ENCODE measurements around the gene SHTN1. TPM values are rescaled to one million over a fixed set of nuclear protein-coding genes. Genes with fewer than 3 reads are reported as not detected.

SHTN1 gene
- total RNA-seq, 1 donor from 2014 or later: 20.2 TPM

DNA sequence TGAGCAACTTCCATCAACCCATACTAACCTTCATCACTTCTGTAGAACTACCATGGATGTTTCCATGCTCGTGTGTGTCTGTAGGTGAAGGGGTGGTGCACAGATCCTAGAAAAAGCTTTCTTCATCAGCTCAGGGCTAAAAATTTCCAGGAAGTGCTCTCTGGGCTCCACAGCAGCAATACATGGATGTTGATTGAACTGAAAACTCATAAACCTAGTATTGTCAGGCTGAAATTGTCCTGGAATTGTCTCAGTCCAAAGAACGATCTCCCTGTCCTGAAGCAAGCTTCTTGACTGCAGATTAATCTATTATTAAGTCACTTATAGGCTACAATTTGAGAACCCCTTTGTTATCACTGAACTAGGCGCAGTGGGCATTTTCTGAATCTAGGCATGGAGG is 115.9 kb downstream of the SHTN1 start:
- Mint-ChIP-seq H3K4me3 (ENCODE audit: unreplicated experiment) (no peak overlapping the region), H3K4me1 (ENCODE audit: low read depth) (peaks cover 53% of the 10 kb centered on the region), H3K27ac (ENCODE audit: unreplicated experiment) (peak overlapping the region; percentile 49)

DNA sequence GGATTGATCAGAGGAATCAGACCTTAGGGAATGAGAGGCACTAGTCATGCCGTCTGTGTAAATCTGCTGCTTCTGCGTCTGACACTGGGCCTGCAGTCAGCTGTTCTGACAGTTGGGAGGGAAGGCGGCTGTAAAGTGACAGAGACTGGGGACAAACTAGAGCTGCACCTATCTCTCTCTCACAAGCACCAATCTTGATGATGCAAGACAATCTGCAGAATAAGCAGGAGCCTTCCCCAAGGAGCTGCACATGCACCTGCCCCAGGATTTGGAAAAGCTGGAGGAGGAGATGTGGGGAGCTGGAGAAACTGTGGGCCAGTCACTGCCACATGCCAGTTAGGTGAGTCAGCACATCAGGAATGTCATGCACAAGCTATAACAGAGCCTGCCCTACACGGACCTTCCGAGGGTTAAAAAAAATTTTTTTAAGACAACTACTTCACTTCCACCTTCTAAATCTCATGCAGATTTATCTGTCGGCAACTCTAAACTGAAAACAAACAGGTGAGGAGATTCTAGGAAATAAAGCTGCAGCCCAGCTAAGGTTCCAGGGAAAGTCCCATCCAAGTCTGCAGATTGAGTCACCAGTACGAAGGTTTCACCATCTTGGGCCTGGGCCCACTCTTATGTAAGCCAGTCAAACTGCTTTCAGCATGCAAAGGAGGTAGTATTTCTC is 116.5 kb downstream of the SHTN1 start:
- Mint-ChIP-seq H3K4me1 (ENCODE audit: low read depth) (peaks cover 52% of the 10 kb centered on the region), H3K9me3 (ENCODE audit: low read depth) (no peaks in the 10 kb centered on the region), H3K27me3 (ENCODE audit: low read depth) (no peaks in the 10 kb centered on the region), H3K27ac (ENCODE audit: unreplicated experiment) (peak overlapping the region; percentile 62), H3K36me3 (ENCODE audit: low read depth) (peaks cover 3% of the 10 kb centered on the region), H3K4me3 (ENCODE audit: unreplicated experiment) (no peak overlapping the region)
- DNase-seq (ENCODE audit: low spot score): no peak
- TF ChIP-seq, protein P1, sequence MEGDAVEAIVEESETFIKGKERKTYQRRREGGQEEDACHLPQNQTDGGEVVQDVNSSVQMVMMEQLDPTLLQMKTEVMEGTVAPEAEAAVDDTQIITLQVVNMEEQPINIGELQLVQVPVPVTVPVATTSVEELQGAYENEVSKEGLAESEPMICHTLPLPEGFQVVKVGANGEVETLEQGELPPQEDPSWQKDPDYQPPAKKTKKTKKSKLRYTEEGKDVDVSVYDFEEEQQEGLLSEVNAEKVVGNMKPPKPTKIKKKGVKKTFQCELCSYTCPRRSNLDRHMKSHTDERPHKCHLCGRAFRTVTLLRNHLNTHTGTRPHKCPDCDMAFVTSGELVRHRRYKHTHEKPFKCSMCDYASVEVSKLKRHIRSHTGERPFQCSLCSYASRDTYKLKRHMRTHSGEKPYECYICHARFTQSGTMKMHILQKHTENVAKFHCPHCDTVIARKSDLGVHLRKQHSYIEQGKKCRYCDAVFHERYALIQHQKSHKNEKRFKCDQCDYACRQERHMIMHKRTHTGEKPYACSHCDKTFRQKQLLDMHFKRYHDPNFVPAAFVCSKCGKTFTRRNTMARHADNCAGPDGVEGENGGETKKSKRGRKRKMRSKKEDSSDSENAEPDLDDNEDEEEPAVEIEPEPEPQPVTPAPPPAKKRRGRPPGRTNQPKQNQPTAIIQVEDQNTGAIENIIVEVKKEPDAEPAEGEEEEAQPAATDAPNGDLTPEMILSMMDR (IDR thresholded peaks at IDR 0.05): no peak

More for the DNA sequence above, 115.9 kb downstream of the SHTN1 start:
- Mint-ChIP-seq H3K36me3 (ENCODE audit: low read depth) (peaks cover 3% of the 10 kb centered on the region), H3K27me3 (ENCODE audit: low read depth) (no peaks in the 10 kb centered on the region), H3K9me3 (ENCODE audit: low read depth) (no peaks in the 10 kb centered on the region)
- no peak for DNase-seq (ENCODE audit: low spot score)
- TF ChIP-seq, protein P1 (IDR thresholded peaks at IDR 0.05): no peak

DNA sequence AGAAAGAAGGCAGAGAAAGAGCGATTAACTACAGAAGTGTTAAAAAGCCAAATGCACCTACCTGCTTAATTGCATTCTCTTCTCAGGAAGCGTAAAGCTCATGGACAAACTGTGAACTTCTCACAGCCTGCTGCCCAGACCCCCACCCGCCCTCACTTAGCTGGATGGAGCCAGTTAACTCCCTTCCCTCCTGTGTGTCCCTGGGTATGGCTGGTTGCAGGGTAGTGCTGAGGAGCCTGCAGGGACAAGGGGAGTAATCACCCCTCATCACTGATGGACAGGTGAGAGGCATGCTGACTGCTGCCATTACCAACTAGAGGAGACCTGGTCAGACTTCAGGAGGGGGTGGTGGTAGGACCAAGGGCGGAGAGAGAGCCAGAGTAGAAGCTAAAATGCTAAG is 118.2 kb downstream of the SHTN1 start:
- H3K4me3 Mint-ChIP-seq (ENCODE audit: unreplicated experiment): no peak overlapping the region
- H3K9me3 Mint-ChIP-seq (ENCODE audit: low read depth): no peaks in the 10 kb centered on the region
- no peaks in the 10 kb centered on the region for H3K27me3 Mint-ChIP-seq (ENCODE audit: low read depth)
- peaks cover 3% of the 10 kb centered on the region for H3K36me3 Mint-ChIP-seq (ENCODE audit: low read depth)
- no peak for DNase-seq (ENCODE audit: low spot score)
- no peak overlapping the region for H3K27ac Mint-ChIP-seq (ENCODE audit: unreplicated experiment)
- TF ChIP-seq, protein P1 (IDR thresholded peaks at IDR 0.05): no peak
- peaks cover 37% of the 10 kb centered on the region for H3K4me1 Mint-ChIP-seq (ENCODE audit: low read depth)

DNA sequence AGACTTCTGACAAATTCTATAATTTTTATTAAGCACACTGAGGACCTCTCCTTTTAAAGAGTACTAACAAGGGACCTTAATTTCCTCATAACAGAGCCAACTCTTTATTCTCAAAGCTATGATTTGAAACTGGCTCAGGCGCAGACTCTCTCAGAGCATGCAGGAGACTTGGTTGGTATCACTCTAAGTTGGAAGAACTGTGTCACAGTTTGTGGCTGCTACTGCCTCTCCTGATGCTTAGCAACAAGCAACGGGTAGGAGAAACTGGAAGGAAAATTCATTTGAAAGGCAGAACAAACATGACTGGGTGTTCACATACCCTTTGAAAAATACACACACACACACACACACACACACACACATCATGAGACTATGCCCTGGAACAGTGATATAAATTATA is 122.3 kb downstream of the SHTN1 start:
- H3K4me1 Mint-ChIP-seq (ENCODE audit: low read depth): no peaks in the 10 kb centered on the region
- H3K27ac Mint-ChIP-seq (ENCODE audit: unreplicated experiment): no peak overlapping the region
- H3K4me3 Mint-ChIP-seq (ENCODE audit: unreplicated experiment): no peak overlapping the region
- H3K27me3 Mint-ChIP-seq (ENCODE audit: low read depth): no peaks in the 10 kb centered on the region
- peaks cover 3% of the 10 kb centered on the region for H3K36me3 Mint-ChIP-seq (ENCODE audit: low read depth)
- no peaks in the 10 kb centered on the region for H3K9me3 Mint-ChIP-seq (ENCODE audit: low read depth)
- TF ChIP-seq, protein P1 (IDR thresholded peaks at IDR 0.05): no peak
- DNase-seq (ENCODE audit: low spot score): no peak

DNA sequence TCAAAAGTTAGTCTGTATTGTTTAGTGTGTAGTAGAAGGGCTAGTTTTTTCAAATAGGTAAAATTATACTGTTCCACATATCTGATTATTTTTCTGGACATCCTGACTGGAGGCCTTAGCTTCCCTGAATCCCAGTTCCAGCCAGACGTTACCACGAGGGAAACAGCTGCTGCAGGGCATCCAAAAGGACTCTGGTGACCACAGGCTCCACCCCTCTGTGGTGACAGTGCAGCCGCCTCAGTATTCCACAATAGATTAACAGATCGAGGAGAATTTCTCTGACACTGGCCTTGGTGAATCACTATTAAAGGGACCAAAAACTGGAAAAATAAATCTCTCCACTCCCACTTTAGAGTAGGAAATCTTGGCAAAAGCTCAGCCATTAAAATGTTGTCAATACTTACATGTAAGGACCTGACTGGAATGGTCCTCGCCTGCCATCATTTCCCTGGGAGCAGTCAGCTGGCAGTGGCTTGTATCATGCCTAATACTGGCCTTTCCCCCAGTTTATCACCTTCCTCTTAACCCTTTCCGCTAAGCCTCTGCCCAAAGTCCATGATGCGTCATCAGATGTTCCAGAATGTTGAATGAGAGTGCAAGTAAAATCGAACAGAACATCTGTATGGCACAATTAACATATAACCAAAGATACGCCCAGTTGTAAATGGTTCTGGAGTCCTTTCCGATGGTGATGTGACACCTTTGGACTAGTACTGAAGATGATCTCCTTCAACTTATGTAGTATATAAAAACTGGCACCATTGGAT is 124.1 kb downstream of the SHTN1 start:
- Mint-ChIP-seq H3K9me3 (ENCODE audit: low read depth) (no peaks in the 10 kb centered on the region), H3K27me3 (ENCODE audit: low read depth) (peaks cover 2% of the 10 kb centered on the region), H3K27ac (ENCODE audit: unreplicated experiment) (no peak overlapping the region), H3K4me1 (ENCODE audit: low read depth) (no peaks in the 10 kb centered on the region), H3K4me3 (ENCODE audit: unreplicated experiment) (no peak overlapping the region), H3K36me3 (ENCODE audit: low read depth) (no peaks in the 10 kb centered on the region)
- no peak for DNase-seq (ENCODE audit: low spot score)
- TF ChIP-seq, protein P1 (IDR thresholded peaks at IDR 0.05): no peak

Data from chondrocyte (in vitro differentiated cells).